GM23338 (cell line): Measurements from ENCODE around the gene COL18A1. TPM values are rescaled to one million over a fixed set of nuclear protein-coding genes. Genes with fewer than 3 reads are reported as not detected.

Source experiments
- ATAC-seq: fragments of 200-7000 bp; cut with Tn5 transposase; 3 replicates; pipeline ENCODE4 v1.9.1; 2020
- DNase-seq: peaks from one replicate; pipeline ENCODE4 v3.0.0-alpha.2; 2015; ENCODE audit warnings: low spot score
- H2AFZ ChIP-seq: fragments of 200-600 bp; sonication (generic); 2 replicates; pipeline ENCODE4 v1.8.0; 2016; ENCODE audit warnings: antibody characterized with exemption, mild to moderate bottlenecking, moderate library complexity
- H3F3A ChIP-seq: fragments of 200-600 bp; sonication (generic); replicated peaks from 2 replicates; pipeline ENCODE4 v1.8.0; 2017; ENCODE audit warnings: antibody characterized with exemption, mixed run types, low read depth
- H3K27ac ChIP-seq: fragments of 200-600 bp; sonication (generic); 2 replicates; pipeline ENCODE4 v1.6.1; 2016; ENCODE audit warnings: low read depth
- H3K27me3 ChIP-seq: fragments of 200-600 bp; sonication (generic); 2 replicates; pipeline ENCODE4 v1.8.0; 2016; ENCODE audit warnings: mild to moderate bottlenecking, mixed run types, moderate library complexity; ENCODE audit not compliant: insufficient read depth
- H3K36me3 ChIP-seq: fragments of 200-600 bp; sonication (generic); 2 replicates; pipeline ENCODE4 v1.8.0; 2016; ENCODE audit warnings: mild to moderate bottlenecking; ENCODE audit not compliant: insufficient read depth
- H3K4me1 ChIP-seq: fragments of 200-600 bp; sonication (generic); 2 replicates; pipeline ENCODE4 v1.8.0; 2016; ENCODE audit warnings: mild to moderate bottlenecking, moderate library complexity; ENCODE audit not compliant: insufficient read depth
- H3K4me2 ChIP-seq: fragments of 200-600 bp; sonication (generic); 2 replicates; pipeline ENCODE4 v1.7.1; 2017; ENCODE audit warnings: mixed run types
- H3K4me3 ChIP-seq: fragments of 200-600 bp; sonication (generic); 2 replicates; pipeline ENCODE4 v1.6.1; 2016; ENCODE audit warnings: mixed run types
- H3K79me2 ChIP-seq: fragments of 200-600 bp; sonication (generic); replicated peaks from 2 replicates; pipeline ENCODE4 v1.8.0; 2017; ENCODE audit warnings: mild to moderate bottlenecking; ENCODE audit not compliant: insufficient read depth
- H3K9me2 ChIP-seq: fragments of 200-600 bp; sonication (generic); 2 replicates; pipeline ENCODE4 v1.8.0; 2017; ENCODE audit not compliant: insufficient read depth
- H4K20me1 ChIP-seq: fragments of 200-600 bp; sonication (generic); replicated peaks from 2 replicates; pipeline ENCODE4 v1.8.0; 2017; ENCODE audit warnings: mild to moderate bottlenecking; ENCODE audit not compliant: insufficient read depth
- H3K27ac Mint-ChIP-seq: 2 replicates; pipeline ENCODE4 v1.8.0; 2020; ENCODE audit warnings: inconsistent platforms, mild to moderate bottlenecking, moderate library complexity, mixed read lengths
- H3K27me3 Mint-ChIP-seq: 3 replicates; pipeline ENCODE4 v1.8.0; 2022; ENCODE audit warnings: low read depth, mild to moderate bottlenecking, moderate library complexity, mixed read lengths, inconsistent platforms; ENCODE audit not compliant: insufficient read depth, poor library complexity
- H3K36me3 Mint-ChIP-seq: 3 replicates; pipeline ENCODE4 v1.8.0; 2021; ENCODE audit warnings: low read depth, mild to moderate bottlenecking, inconsistent platforms, moderate library complexity, mixed read lengths
- H3K4me1 Mint-ChIP-seq: 3 replicates; pipeline ENCODE4 v1.8.0; 2020; ENCODE audit warnings: mild to moderate bottlenecking, inconsistent platforms, mixed read lengths
- H3K4me3 Mint-ChIP-seq: 3 replicates; pipeline ENCODE4 v1.8.0; 2021; ENCODE audit warnings: moderate library complexity, mild to moderate bottlenecking, inconsistent platforms, mixed read lengths
- H3K9me3 Mint-ChIP-seq: 3 replicates; pipeline ENCODE4 v1.8.0; 2020; ENCODE audit warnings: moderate library complexity, mild to moderate bottlenecking, inconsistent platforms, mixed read lengths
- CREB1 ChIP-seq: fragments of 250-450 bp; sonication (Bioruptor Pico); IDR thresholded peaks from 2 replicates; pipeline ENCODE4 v1.5.0; 2020; ENCODE audit warnings: low read depth, mild to moderate bottlenecking, moderate library complexity
- CTCF ChIP-seq, 2 experiments: fragments of 200-600 bp in 1 of 2; sonication (generic) in 1 of 2; conservative IDR thresholded peaks; 2 replicates each; pipeline versions ENCODE4 v1.5.1 to v1.6.1; 2016 to 2017; ENCODE audit warnings: antibody characterized with exemption in 2 of 2, low read depth in 2 of 2, mild to moderate bottlenecking in 2 of 2, moderate library complexity in 1 of 2
- ETS1 ChIP-seq: IDR thresholded peaks from 2 replicates; pipeline ENCODE4 v1.6.1; 2016; ENCODE audit warnings: antibody characterized with exemption
- EZH2 ChIP-seq: fragments of 200-600 bp; sonication (generic); IDR thresholded peaks from one replicate; pipeline ENCODE4 v1.8.0; 2017; ENCODE audit warnings: antibody characterized with exemption, mild to moderate bottlenecking, low read depth; ENCODE audit not compliant: unreplicated experiment
- EZH2phosphoT487 ChIP-seq: fragments of 200-600 bp; sonication (generic); IDR thresholded peaks from one replicate; pipeline ENCODE4 v1.8.1; 2018; ENCODE audit warnings: antibody characterized with exemption; ENCODE audit not compliant: unreplicated experiment
- JUNB ChIP-seq: IDR thresholded peaks from one replicate; pipeline ENCODE4 v1.6.1; 2016; ENCODE audit warnings: antibody characterized with exemption; ENCODE audit not compliant: unreplicated experiment
- NANOG ChIP-seq: IDR thresholded peaks from 2 replicates; pipeline ENCODE4 v1.6.1; 2016; ENCODE audit warnings: antibody characterized with exemption, borderline replicate concordance
- REST ChIP-seq: IDR thresholded peaks from one replicate; pipeline ENCODE4 v1.6.1; 2018; ENCODE audit warnings: antibody characterized with exemption; ENCODE audit not compliant: unreplicated experiment
- STAT1 ChIP-seq: IDR thresholded peaks from one replicate; pipeline ENCODE4 v1.6.1; 2016; ENCODE audit warnings: antibody characterized with exemption; ENCODE audit not compliant: unreplicated experiment
- ZNF331 ChIP-seq: fragments of 250-450 bp; sonication (Bioruptor Pico); IDR thresholded peaks from 2 replicates; pipeline ENCODE4 v1.5.0; 2020; ENCODE audit warnings: low read depth, mild to moderate bottlenecking, moderate library complexity
- polyA plus RNA-seq: library from polyadenylated mRNA; unstranded; fragments of >200 nt; fragmentation: Nextera tagmentation; extraction: Ambion mirVana; gene quantifications from 2 replicates; pipeline ENCODE4 v1.2.1, GENCODE V29; 2016
- total RNA-seq: library from RNA; depleted of rRNA; stranded (reverse); fragments of >200 nt; shearing (Covaris generic); gene quantifications from 2 replicates; pipeline ENCODE4 v1.2.3, GENCODE V29; 2014

The COL18A1 gene
- total and polyA plus RNA-seq, 2 experiments from 2014 or later: 38.4 to 430 TPM

GRCh38 chr21:45457832-45458172 lies 52.8 kb downstream of the COL18A1 start (continued):
- TF ChIP-seq JUNB (no peak), REST (no peak), NANOG (no peak), EZH2phosphoT487 (no peak), ZNF331 (no peak), CREB1 (CRISPR knock-in tag) (no peak)

- H3K27ac Mint-ChIP-seq: no peak overlapping the region
- peaks cover 7% of the 10 kb centered on the region; the same call in 1 of the 2 replicates for H3K4me1 ChIP-seq
- no peak overlapping the region for H3K4me3 ChIP-seq
- H2AFZ ChIP-seq: no peak overlapping the region
- H3K27ac ChIP-seq: no peak overlapping the region
- H3F3A ChIP-seq: no peaks in the 10 kb centered on the region
- peaks cover 14% of the 10 kb centered on the region for H4K20me1 ChIP-seq
- peaks cover 68% of the 10 kb centered on the region for H3K79me2 ChIP-seq
- H3K27me3 ChIP-seq: no peaks in the 10 kb centered on the region
- H3K36me3 Mint-ChIP-seq: peaks cover 35% of the 10 kb centered on the region
- peaks cover 5% of the 10 kb centered on the region for H3K27me3 Mint-ChIP-seq
- no peak for ATAC-seq
- H3K4me1 Mint-ChIP-seq: peaks cover 11% of the 10 kb centered on the region; the same call in 2 of the 3 replicates
- no peaks in the 10 kb centered on the region for H3K9me2 ChIP-seq
- no peak overlapping the region for H3K4me2 ChIP-seq
- H3K36me3 ChIP-seq: no peaks in the 10 kb centered on the region; the same call in 1 of the 2 replicates
- peaks cover 8% of the 10 kb centered on the region for H3K9me3 Mint-ChIP-seq
- no peak for DNase-seq
- no peak overlapping the region for H3K4me3 Mint-ChIP-seq
- no peak for TF ChIP-seq STAT1
- TF ChIP-seq ETS1: no peak
- TF ChIP-seq CTCF (conservative IDR thresholded peaks at IDR 0.05; ENCODE audit: low read depth in 2 of 2): no peak
- no peak for TF ChIP-seq EZH2
- no peak for TF ChIP-seq REST
These were observed 53.6 kb downstream of the COL18A1 start for GRCh38 chr21:45458281-45459170.
